ENCODE data around the gene FGF6.

- TF ChIP-seq, protein P1, sequence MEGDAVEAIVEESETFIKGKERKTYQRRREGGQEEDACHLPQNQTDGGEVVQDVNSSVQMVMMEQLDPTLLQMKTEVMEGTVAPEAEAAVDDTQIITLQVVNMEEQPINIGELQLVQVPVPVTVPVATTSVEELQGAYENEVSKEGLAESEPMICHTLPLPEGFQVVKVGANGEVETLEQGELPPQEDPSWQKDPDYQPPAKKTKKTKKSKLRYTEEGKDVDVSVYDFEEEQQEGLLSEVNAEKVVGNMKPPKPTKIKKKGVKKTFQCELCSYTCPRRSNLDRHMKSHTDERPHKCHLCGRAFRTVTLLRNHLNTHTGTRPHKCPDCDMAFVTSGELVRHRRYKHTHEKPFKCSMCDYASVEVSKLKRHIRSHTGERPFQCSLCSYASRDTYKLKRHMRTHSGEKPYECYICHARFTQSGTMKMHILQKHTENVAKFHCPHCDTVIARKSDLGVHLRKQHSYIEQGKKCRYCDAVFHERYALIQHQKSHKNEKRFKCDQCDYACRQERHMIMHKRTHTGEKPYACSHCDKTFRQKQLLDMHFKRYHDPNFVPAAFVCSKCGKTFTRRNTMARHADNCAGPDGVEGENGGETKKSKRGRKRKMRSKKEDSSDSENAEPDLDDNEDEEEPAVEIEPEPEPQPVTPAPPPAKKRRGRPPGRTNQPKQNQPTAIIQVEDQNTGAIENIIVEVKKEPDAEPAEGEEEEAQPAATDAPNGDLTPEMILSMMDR (IDR thresholded peaks at IDR 0.05; ENCODE audit: low read depth, low read length, poor library complexity, severe bottlenecking), result no peak
- TF ChIP-seq EZH2phosphoT487 (IDR thresholded peaks at IDR 0.05; ENCODE audit: borderline replicate concordance, low read length), result no peak
Observed at GRCh38 chr12:4483885-4484823, 38.5 kb upstream of the FGF6 start.

All from DOHH2 (cell line).